Measurements from ENCODE around the gene RFTN1. TPM values are rescaled to one million over a fixed set of nuclear protein-coding genes. Genes with fewer than 3 reads are reported as not detected.

Gene RFTN1
- total and polyA plus RNA-seq, 2 of the 8 experiments (the other 6 are each of a cell fraction or from before 2014, with no cell fraction given), result 4.6 to 6.7 TPM

DNA sequence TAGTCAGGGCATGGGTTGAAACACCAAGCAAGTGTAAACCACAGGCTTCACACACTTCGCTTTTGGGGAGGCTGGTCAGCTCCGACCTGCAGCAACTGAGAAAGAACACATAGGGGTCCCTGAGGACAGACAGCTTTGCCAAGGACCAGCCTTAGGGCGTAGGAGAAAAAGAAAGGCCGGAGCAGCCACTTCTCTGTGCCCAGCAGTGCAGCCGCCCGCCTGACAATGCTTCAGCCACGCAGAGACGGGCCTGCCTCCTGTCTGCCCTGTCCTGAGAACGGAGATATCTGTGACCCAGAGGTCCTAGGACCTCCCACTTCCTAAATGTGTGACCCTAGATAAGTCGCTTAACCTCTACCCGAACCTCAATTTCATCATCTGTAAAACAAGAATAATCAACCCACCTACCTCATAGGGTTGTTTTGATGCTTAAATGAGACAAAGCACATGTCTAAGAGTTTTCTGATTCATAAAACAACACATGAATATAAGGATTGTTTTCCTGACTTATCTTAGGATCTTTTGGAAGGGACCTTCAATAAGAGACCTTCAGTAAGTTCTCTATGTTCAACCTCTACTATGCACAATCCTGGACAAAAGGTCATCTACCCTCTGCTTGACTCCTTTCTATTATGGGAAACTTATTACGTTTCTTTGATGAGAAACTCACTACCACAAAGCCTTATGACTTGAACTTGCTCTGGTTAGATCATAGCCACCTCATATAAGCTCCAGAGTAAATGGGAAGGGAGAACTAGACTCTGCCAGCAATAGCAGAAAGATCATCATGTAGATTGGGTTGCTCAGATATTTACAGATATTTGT is 32.9 kb upstream of the RFTN1 start (continued):
- no peak for TF ChIP-seq CTBP2 (IDR thresholded peaks at IDR 0.05; ENCODE audit: borderline replicate concordance, insufficient read depth, insufficient read length, low read length)
- TF ChIP-seq EZH2 (IDR thresholded peaks at IDR 0.05; ENCODE audit: low read depth, low read length, severe bottlenecking), result no peak
- TF ChIP-seq SP2 (IDR thresholded peaks at IDR 0.05; ENCODE audit: low read length), result no peak
- TF ChIP-seq CBX5 (IDR thresholded peaks at IDR 0.05; ENCODE audit: low read depth, low read length), result no peak
- no peak for TF ChIP-seq HDAC6 (IDR thresholded peaks at IDR 0.05; ENCODE audit: low read depth, low read length)
- TF ChIP-seq POU5F1 (IDR thresholded peaks at IDR 0.05; ENCODE audit: low read depth, low read length), result no peak
- TF ChIP-seq, protein P1, sequence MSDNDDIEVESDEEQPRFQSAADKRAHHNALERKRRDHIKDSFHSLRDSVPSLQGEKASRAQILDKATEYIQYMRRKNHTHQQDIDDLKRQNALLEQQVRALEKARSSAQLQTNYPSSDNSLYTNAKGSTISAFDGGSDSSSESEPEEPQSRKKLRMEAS (IDR thresholded peaks at IDR 0.05), result no peak
- TF ChIP-seq TBP (IDR thresholded peaks at IDR 0.05; ENCODE audit: low read depth, low read length), result no peak
- TF ChIP-seq SRF (IDR thresholded peaks at IDR 0.05; ENCODE audit: low read depth, low read length), result no peak
- TF ChIP-seq TAF1 (IDR thresholded peaks at IDR 0.05; ENCODE audit: low read depth, low read length), result no peak
- no peak for TF ChIP-seq NANOG (IDR thresholded peaks at IDR 0.05; ENCODE audit: insufficient read depth, low read depth, low read length, poor library complexity, severe bottlenecking)
- no peak for TF ChIP-seq CHD1 (IDR thresholded peaks at IDR 0.05; ENCODE audit: low read depth, low read length)

All from H1 (cell line).